ENCODE measurements around the gene ATP7B. TPM values are rescaled to one million over a fixed set of nuclear protein-coding genes. Genes with fewer than 3 reads are reported as not detected.

ATP7B gene
- total RNA-seq, 4 donors from 2014 or later = 4.6 to 12.1 (median 9.4) TPM

DNA sequence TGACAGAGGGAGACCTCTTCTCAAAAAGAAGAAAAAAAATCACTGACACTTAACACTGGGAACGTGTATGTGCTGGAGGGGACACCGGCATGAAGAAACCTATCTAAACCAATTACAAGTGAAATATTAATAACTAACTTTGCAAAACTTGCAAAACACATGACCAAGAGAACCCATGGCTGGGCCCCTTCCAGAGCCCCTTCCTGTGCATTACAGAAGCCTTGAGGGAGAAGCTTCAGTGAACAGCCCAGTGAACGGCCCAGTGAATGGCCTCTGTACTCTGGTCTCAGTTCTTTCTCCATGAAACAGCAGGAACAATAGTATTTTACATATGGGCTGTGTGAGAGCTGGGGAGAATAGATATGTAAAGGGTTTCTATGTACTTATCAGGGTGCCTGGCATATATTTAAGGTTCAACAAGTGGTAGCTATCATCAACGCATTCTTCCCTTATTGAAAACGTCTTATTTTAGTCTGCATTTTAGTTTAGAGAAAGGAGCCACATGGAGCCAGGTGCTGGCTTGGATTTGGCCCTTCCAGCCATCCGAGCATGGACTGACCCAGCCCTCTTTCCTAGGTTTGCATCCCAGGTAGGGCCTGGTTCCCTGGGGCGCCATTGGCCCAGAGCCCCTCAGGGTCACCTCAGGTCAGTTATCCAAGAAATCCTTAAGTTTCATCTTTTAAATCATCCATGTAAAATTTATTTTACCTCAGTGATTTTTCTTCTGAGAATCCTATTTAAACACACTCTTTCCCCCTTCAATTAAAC, 95.0 kb downstream of the ATP7B start:
- TF ChIP-seq, protein P1, sequence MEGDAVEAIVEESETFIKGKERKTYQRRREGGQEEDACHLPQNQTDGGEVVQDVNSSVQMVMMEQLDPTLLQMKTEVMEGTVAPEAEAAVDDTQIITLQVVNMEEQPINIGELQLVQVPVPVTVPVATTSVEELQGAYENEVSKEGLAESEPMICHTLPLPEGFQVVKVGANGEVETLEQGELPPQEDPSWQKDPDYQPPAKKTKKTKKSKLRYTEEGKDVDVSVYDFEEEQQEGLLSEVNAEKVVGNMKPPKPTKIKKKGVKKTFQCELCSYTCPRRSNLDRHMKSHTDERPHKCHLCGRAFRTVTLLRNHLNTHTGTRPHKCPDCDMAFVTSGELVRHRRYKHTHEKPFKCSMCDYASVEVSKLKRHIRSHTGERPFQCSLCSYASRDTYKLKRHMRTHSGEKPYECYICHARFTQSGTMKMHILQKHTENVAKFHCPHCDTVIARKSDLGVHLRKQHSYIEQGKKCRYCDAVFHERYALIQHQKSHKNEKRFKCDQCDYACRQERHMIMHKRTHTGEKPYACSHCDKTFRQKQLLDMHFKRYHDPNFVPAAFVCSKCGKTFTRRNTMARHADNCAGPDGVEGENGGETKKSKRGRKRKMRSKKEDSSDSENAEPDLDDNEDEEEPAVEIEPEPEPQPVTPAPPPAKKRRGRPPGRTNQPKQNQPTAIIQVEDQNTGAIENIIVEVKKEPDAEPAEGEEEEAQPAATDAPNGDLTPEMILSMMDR (IDR thresholded peaks at IDR 0.05; ENCODE audit: low read depth) = no peak

DNA sequence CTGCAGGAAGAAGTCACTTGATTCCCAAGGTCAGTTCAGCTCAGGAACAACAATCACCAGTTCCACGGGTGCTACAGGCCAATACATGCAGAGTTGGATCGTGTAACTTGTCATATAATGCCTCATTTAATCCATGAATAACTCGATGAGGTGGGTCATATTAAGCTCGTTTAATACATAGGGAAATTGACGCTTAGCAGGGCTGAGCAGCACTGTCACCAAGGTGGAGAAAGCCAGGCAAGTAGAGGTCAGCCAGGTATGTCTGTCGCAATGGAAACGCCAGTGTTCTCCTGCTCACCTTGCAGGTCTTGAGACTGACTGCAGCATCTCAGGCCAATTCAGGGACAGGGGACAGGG, 97.1 kb downstream of the ATP7B start:
- TF ChIP-seq, protein P1 (IDR thresholded peaks at IDR 0.05; ENCODE audit: low read depth) = no peak

DNA sequence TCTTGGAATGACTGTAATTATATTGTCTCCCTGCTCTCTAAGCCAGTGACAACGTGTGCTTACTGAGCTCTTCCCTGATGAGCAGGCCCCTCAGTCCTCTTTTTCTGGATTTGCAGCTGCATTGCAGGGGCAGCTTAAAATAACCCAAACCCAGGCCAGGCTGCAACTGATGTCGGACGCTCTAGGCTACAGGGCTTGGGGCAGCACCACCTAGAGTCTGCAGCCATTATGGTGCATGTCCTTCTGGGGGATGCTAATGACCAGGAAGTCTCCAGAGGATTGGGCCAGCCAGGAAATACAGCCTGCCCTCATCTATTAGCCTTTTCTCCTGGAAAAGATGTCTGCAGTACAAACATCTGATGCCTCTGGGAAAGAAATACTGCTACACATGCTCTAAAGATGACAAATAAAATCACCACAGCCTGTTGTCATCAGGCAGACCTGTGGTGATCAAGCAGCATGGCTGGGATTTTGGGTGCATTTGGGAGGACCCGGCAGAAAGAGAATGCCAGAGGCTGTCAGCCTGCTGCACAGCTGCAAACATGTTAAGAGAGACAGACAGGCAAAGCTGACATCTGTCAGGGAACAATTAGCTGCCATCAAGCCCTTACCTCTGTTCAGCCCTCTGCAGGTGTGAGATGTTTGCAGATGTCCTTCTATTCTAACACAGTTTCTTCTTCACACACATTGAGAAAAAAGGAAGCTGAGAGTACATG, 97.7 kb downstream of the ATP7B start:
- TF ChIP-seq, protein P1 (IDR thresholded peaks at IDR 0.05; ENCODE audit: low read depth) = no peak

DNA sequence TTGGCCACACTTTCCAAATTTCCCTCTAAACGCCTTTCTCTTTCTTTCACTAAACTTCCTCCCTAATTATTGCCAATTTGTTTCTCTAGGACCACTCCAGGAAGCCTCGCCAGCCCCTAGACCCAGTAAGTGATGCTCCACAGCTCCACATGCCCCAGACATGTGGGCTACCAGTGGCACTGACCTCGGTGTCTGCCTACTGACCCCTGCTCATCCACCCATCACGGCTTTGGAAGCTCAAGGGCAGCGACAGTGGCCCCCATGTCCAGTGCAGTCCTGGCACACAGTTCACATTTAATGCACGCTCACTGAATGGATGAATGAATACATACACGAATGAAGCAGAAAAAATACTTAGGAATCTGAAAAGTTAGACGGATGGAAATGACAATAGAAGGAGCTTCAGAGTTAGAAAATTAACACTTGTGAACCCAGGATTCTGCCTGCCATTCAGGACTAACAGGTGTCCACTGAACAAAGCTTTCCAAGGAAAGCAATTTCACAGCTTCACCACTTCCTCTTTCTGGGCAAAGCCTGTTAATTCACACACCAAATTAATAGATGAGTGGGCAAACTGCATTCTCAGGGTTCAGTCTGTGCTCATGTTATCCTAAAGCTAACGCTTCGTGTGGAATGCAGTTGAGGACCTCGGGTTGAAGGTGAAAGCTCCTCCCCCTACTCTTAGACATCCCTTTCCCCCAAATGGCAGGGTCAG, 98.6 kb downstream of the ATP7B start:
- TF ChIP-seq, protein P1 (IDR thresholded peaks at IDR 0.05; ENCODE audit: low read depth) = no peak

DNA sequence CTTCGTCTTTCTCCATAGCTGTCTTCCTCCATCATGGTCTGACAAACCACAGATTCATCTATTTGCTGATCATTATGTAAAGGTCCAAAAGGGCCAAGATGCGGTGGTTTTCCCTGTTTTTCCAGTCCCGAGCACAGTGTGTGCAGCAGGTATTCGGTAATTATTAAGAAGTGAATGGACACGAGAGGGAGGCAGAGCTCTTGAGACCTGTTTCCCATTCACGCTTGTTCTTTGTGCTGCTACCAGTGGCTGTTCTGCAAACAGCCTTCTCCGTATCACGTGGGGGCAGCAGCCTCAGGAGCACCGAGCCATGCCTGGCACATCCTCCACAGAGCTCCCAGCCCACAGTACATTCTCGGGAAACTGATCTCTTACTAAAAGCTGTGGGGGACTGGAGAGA, 99.2 kb downstream of the ATP7B start:
- TF ChIP-seq, protein P1 (IDR thresholded peaks at IDR 0.05; ENCODE audit: low read depth) = no peak

DNA sequence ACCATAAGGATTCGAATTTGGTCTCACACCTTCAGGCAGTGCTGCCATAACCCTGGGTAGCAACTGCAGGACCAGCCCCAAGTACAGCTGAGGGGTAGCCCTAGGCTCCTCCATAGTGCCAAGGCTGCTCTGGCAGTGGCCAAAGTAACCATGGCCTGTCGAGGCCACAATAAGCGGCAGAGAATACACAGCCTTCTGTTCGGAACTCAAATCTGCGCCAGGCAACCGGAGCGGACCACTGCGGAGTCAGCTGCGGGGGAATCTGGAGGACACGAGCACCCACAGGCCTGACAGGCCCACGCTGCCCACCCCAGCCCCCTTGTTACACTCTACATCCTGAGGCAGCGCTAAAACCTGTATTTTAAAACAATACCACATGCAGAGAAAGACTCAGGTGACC, 100.7 kb downstream of the ATP7B start:
- TF ChIP-seq, protein P1 (IDR thresholded peaks at IDR 0.05; ENCODE audit: low read depth) = no peak
